ENCODE results near the gene TBC1D14. TPM values are rescaled to one million over a fixed set of nuclear protein-coding genes. Genes with fewer than 3 reads are reported as not detected.
A peak's percentile ranks its signal among the peaks of the same experiment; 100 is the strongest.
"Not testable (repeated sequence)": the region's sequence is repeated elsewhere in the genome, so short reads cannot be mapped to it uniquely, and the experiment has no call there.

TBC1D14 gene
- total RNA-seq, 1 experiment from 2014 or later, result 16.7 TPM

GRCh38 chr4:6963139-6963611 lies 53.5 kb downstream of the TBC1D14 start:
- Histone ChIP-seq H3K27ac (no peak overlapping the region), H3K4me3 (no peak overlapping the region), H3K4me1 (replicated peaks) (peaks cover 20% of the 10 kb centered on the region), H3K9me3 (replicated peaks) (no peaks in the 10 kb centered on the region), H3K27me3 (replicated peaks) (no peaks in the 10 kb centered on the region), H3K36me3 (no peaks in the 10 kb centered on the region)
- DNase-seq (ENCODE audit: low read depth in 1 of 2, low spot score in 2 of 2), result no peak

- no peak for DNase-seq (ENCODE audit: low read depth in 1 of 2, low spot score in 2 of 2)
- Histone ChIP-seq H3K27ac (no peak overlapping the region), H3K27me3 (replicated peaks) (no peaks in the 10 kb centered on the region), H3K9me3 (replicated peaks) (no peaks in the 10 kb centered on the region), H3K36me3 (no peaks in the 10 kb centered on the region), H3K4me1 (replicated peaks) (peaks cover 20% of the 10 kb centered on the region), H3K4me3 (no peak overlapping the region)
Measured at GRCh38 chr4:6964858-6965257, 55.2 kb downstream of the TBC1D14 start.

- Histone ChIP-seq H3K4me1 (replicated peaks) (peaks cover 20% of the 10 kb centered on the region), H3K36me3 (no peaks in the 10 kb centered on the region), H3K4me3 (no peak overlapping the region), H3K9me3 (replicated peaks) (no peaks in the 10 kb centered on the region), H3K27ac (no peak overlapping the region), H3K27me3 (replicated peaks) (no peaks in the 10 kb centered on the region)
- DNase-seq (ENCODE audit: low read depth in 1 of 2, low spot score in 2 of 2), result no peak
Measured at GRCh38 chr4:6965329-6965728, 55.7 kb downstream of the TBC1D14 start.

- no peak overlapping the region for H3K27ac ChIP-seq
Measured at GRCh38 chr4:6967846-6968340, 58.3 kb downstream of the TBC1D14 start.

GRCh38 chr4:6968496-6968895 lies 58.9 kb downstream of the TBC1D14 start:
- H3K36me3 ChIP-seq, result no peaks in the 10 kb centered on the region
- H3K27ac ChIP-seq, result no peak overlapping the region
- H3K27me3 ChIP-seq (replicated peaks), result no peaks in the 10 kb centered on the region
- peaks cover 12% of the 10 kb centered on the region for H3K4me1 ChIP-seq (replicated peaks)
- no peak for DNase-seq (ENCODE audit: low read depth in 1 of 2, low spot score in 2 of 2)
- H3K9me3 ChIP-seq (replicated peaks), result no peaks in the 10 kb centered on the region
- H3K4me3 ChIP-seq, result no peak overlapping the region

More at GRCh38 chr4:6967846-6968340, 58.3 kb downstream of the TBC1D14 start:
- Histone ChIP-seq H3K36me3 (no peaks in the 10 kb centered on the region), H3K27me3 (replicated peaks) (no peaks in the 10 kb centered on the region), H3K9me3 (replicated peaks) (no peaks in the 10 kb centered on the region), H3K4me1 (replicated peaks) (peaks cover 18% of the 10 kb centered on the region), H3K4me3 (no peak overlapping the region)
- DNase-seq (ENCODE audit: low read depth in 1 of 2, low spot score in 2 of 2), result no peak

- Histone ChIP-seq H3K9me3 (replicated peaks) (no peaks in the 10 kb centered on the region), H3K27me3 (replicated peaks) (no peaks in the 10 kb centered on the region), H3K36me3 (no peaks in the 10 kb centered on the region), H3K4me1 (replicated peaks) (peaks cover 12% of the 10 kb centered on the region), H3K27ac (no peak overlapping the region), H3K4me3 (no peak overlapping the region)
- no peak for DNase-seq (ENCODE audit: low read depth in 1 of 2, low spot score in 2 of 2)
Measured at GRCh38 chr4:6969826-6970800, 60.5 kb downstream of the TBC1D14 start.

GRCh38 chr4:6971536-6972374 lies 62.1 kb downstream of the TBC1D14 start:
- no peaks in the 10 kb centered on the region for H3K9me3 ChIP-seq (replicated peaks)
- no peak for DNase-seq (ENCODE audit: low read depth in 1 of 2, low spot score in 2 of 2)
- H3K36me3 ChIP-seq, result no peaks in the 10 kb centered on the region
- no peaks in the 10 kb centered on the region for H3K27me3 ChIP-seq (replicated peaks)
- H3K4me3 ChIP-seq, result no peak overlapping the region
- no peak overlapping the region for H3K27ac ChIP-seq
- no peaks in the 10 kb centered on the region for H3K4me1 ChIP-seq (replicated peaks)

- H3K27me3 ChIP-seq (replicated peaks), result no peaks in the 10 kb centered on the region
- no peak overlapping the region for H3K27ac ChIP-seq
- no peak overlapping the region for H3K4me3 ChIP-seq
- H3K9me3 ChIP-seq (replicated peaks), result no peaks in the 10 kb centered on the region
- H3K36me3 ChIP-seq, result no peaks in the 10 kb centered on the region
- H3K4me1 ChIP-seq (replicated peaks), result no peaks in the 10 kb centered on the region
- no peak for DNase-seq (ENCODE audit: low read depth in 1 of 2, low spot score in 2 of 2)
Measured at GRCh38 chr4:6972375-6972650, 62.7 kb downstream of the TBC1D14 start.

- H3K4me3 ChIP-seq, result no peak overlapping the region
Measured at GRCh38 chr4:6972911-6973310, 63.3 kb downstream of the TBC1D14 start.

GRCh38 chr4:6974138-6974848 lies 64.7 kb downstream of the TBC1D14 start:
- peak; percentile 30 to 70 for DNase-seq (ENCODE audit: low read depth in 1 of 2, low spot score in 2 of 2)

More at GRCh38 chr4:6972911-6973310, 63.3 kb downstream of the TBC1D14 start:
- no peak for DNase-seq (ENCODE audit: low read depth in 1 of 2, low spot score in 2 of 2)
- Histone ChIP-seq H3K27ac (no peak overlapping the region), H3K4me1 (replicated peaks) (no peaks in the 10 kb centered on the region), H3K36me3 (no peaks in the 10 kb centered on the region), H3K27me3 (replicated peaks) (no peaks in the 10 kb centered on the region), H3K9me3 (replicated peaks) (no peaks in the 10 kb centered on the region)

GRCh38 chr4:6977846-6978245 lies 68.2 kb downstream of the TBC1D14 start:
- H3K27me3 ChIP-seq (replicated peaks); H3K4me3 ChIP-seq; H3K4me1 ChIP-seq (replicated peaks); H3K9me3 ChIP-seq (replicated peaks); H3K27ac ChIP-seq; H3K36me3 ChIP-seq; DNase-seq (ENCODE audit: low read depth in 1 of 2, low spot score in 2 of 2): not testable (repeated sequence)

More at GRCh38 chr4:6974138-6974848, 64.7 kb downstream of the TBC1D14 start:
- Histone ChIP-seq H3K36me3 (no peaks in the 10 kb centered on the region), H3K27me3 (replicated peaks) (no peaks in the 10 kb centered on the region), H3K9me3 (replicated peaks) (no peaks in the 10 kb centered on the region), H3K4me3 (no peak overlapping the region), H3K4me1 (replicated peaks) (no peaks in the 10 kb centered on the region), H3K27ac (no peak overlapping the region)

- H3K36me3 ChIP-seq, result no peaks in the 10 kb centered on the region
- H3K27me3 ChIP-seq (replicated peaks), result no peaks in the 10 kb centered on the region
- no peak for DNase-seq (ENCODE audit: low read depth in 1 of 2, low spot score in 2 of 2)
- no peak overlapping the region for H3K4me3 ChIP-seq
- no peaks in the 10 kb centered on the region for H3K9me3 ChIP-seq (replicated peaks)
- H3K4me1 ChIP-seq (replicated peaks), result peaks cover 10% of the 10 kb centered on the region; the same call in 1 of the 2 replicates
- no peak overlapping the region for H3K27ac ChIP-seq
Measured at GRCh38 chr4:6983544-6984142, 74.0 kb downstream of the TBC1D14 start.
